Stimulated activated CD8-positive, alpha-beta memory T cell treated with anti-CD3 and anti-CD28 coated beads, Interleukin-7, amount 100 ng/mL, for 1 hour (primary cell): ENCODE data around the gene TIFAB.
"Not testable (repeated sequence)": the region's sequence is repeated elsewhere in the genome, so short reads cannot be mapped to it uniquely, and the experiment has no call there.

Experiments
- DNase-seq, 2 donors: peaks; one replicate each; pipeline ENCODE4 v3.0.0-alpha.2; 2020; ENCODE audit warnings: low read depth in 2 of 2

The TIFAB gene

GRCh38 chr5:135452321-135453030 is at the start of gene TIFAB:
Gene TIFAB (minus strand): TSS chr5:135452351. CDS start chr5:135449939, 2,412 bp downstream.
- no peak for DNase-seq

GRCh38 chr5:135498637-135498995 is 46.5 kb upstream of the TIFAB start:
- no peak for DNase-seq

GRCh38 chr5:135497971-135498636 is 46.0 kb upstream of the TIFAB start:
- no peak for DNase-seq

GRCh38 chr5:135495531-135495930 is 43.4 kb upstream of the TIFAB start:
- not testable (repeated sequence) for DNase-seq

GRCh38 chr5:135494196-135494595 is 42.0 kb upstream of the TIFAB start:
- no peak for DNase-seq

GRCh38 chr5:135493406-135494180 is 41.4 kb upstream of the TIFAB start:
- no peak for DNase-seq

- no peak for DNase-seq
These were observed 40.1 kb upstream of the TIFAB start for GRCh38 chr5:135492319-135492626.

GRCh38 chr5:135491552-135492318 is 39.6 kb upstream of the TIFAB start:
- no peak for DNase-seq

GRCh38 chr5:135491038-135491551 is 38.9 kb upstream of the TIFAB start:
- no peak for DNase-seq

- no peak for DNase-seq
These were observed 38.3 kb upstream of the TIFAB start for GRCh38 chr5:135490245-135491037.

GRCh38 chr5:135489466-135490244 is 37.5 kb upstream of the TIFAB start:
- no peak for DNase-seq

- DNase-seq: no peak
These were observed 36.7 kb upstream of the TIFAB start for GRCh38 chr5:135488727-135489465.

- no peak for DNase-seq
These were observed 35.8 kb upstream of the TIFAB start for GRCh38 chr5:135487839-135488514.

- DNase-seq: no peak
These were observed 34.9 kb upstream of the TIFAB start for GRCh38 chr5:135487037-135487395.

- DNase-seq: no peak
These were observed 34.2 kb upstream of the TIFAB start for GRCh38 chr5:135486131-135487036.

GRCh38 chr5:135484674-135485086 is 32.5 kb upstream of the TIFAB start:
- no peak for DNase-seq

GRCh38 chr5:135483254-135483653 is 31.1 kb upstream of the TIFAB start:
- no peak for DNase-seq

- no peak for DNase-seq
These were observed 30.3 kb upstream of the TIFAB start for GRCh38 chr5:135482381-135482933.
